ENCODE measurements around the gene MAML3.

GRCh38 chr4:140048419-140048995, 105.5 kb downstream of the MAML3 start:
- TF ChIP-seq, protein P1, sequence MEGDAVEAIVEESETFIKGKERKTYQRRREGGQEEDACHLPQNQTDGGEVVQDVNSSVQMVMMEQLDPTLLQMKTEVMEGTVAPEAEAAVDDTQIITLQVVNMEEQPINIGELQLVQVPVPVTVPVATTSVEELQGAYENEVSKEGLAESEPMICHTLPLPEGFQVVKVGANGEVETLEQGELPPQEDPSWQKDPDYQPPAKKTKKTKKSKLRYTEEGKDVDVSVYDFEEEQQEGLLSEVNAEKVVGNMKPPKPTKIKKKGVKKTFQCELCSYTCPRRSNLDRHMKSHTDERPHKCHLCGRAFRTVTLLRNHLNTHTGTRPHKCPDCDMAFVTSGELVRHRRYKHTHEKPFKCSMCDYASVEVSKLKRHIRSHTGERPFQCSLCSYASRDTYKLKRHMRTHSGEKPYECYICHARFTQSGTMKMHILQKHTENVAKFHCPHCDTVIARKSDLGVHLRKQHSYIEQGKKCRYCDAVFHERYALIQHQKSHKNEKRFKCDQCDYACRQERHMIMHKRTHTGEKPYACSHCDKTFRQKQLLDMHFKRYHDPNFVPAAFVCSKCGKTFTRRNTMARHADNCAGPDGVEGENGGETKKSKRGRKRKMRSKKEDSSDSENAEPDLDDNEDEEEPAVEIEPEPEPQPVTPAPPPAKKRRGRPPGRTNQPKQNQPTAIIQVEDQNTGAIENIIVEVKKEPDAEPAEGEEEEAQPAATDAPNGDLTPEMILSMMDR (IDR thresholded peaks at IDR 0.05): no peak
- no peak for TF ChIP-seq POLR2A (IDR thresholded peaks at IDR 0.05)

Measured in transverse colon (tissue), 3 donors.